Suprapubic skin (tissue), 4 donors: ENCODE data around the gene COX17. TPM values are rescaled to one million over a fixed set of nuclear protein-coding genes. Genes with fewer than 3 reads are reported as not detected.

Source experiments
- DNase-seq, 2 donors: peaks; one replicate each; pipeline ENCODE4 v3.0.0-alpha.2; 2019; ENCODE audit warnings: low spot score in 2 of 2
- H3K27ac ChIP-seq: fragments of 200-600 bp; sonication (generic); one replicate; pipeline ENCODE4 v1.5.1; 2019
- H3K27me3 ChIP-seq: fragments of 200-600 bp; sonication (generic); one replicate; pipeline ENCODE4 v1.5.1; 2019
- H3K36me3 ChIP-seq: fragments of 200-600 bp; sonication (generic); one replicate; pipeline ENCODE4 v1.5.1; 2019
- H3K4me1 ChIP-seq: fragments of 200-600 bp; sonication (generic); one replicate; pipeline ENCODE4 v1.5.1; 2019
- H3K4me3 ChIP-seq: fragments of 200-600 bp; sonication (generic); one replicate; pipeline ENCODE4 v1.5.1; 2019; ENCODE audit warnings: mild to moderate bottlenecking
- H3K9me3 ChIP-seq: fragments of 200-600 bp; sonication (generic); one replicate; pipeline ENCODE4 v1.5.1; 2019
- EP300 ChIP-seq: sonication (generic); formaldehyde crosslinking; IDR thresholded peaks from one replicate; pipeline ENCODE4 v1.6.1; 2017; ENCODE audit warnings: antibody characterized with exemption
- POLR2A ChIP-seq, 2 donors: fragments of 450-650 bp; IDR thresholded peaks; one replicate each; pipeline ENCODE4 v1.6.1; 2017; ENCODE audit warnings: antibody characterized with exemption in 2 of 2, mild to moderate bottlenecking in 2 of 2, moderate library complexity in 2 of 2
- POLR2AphosphoS5 ChIP-seq, 3 donors: sonication (generic); formaldehyde crosslinking; IDR thresholded peaks; one replicate each; pipeline ENCODE4 v1.6.1; 2017; ENCODE audit warnings: antibody characterized with exemption in 3 of 3
- WGBS: methylation state at CpG from one replicate; pipeline ENCODE4 v1.1.5; 2018; 5-methylcytosine and 5-hydroxymethylcytosine counted together
- total RNA-seq, 4 donors: library from RNA; depleted of rRNA; stranded (reverse); fragments of >200 nt; gene quantifications; one replicate each; pipeline ENCODE4 v1.1.0, GENCODE V29; 2016
- TF ChIP-seq, protein P1 (sequence below), 2 donors: fragments of 200-600 bp in 1 of 2; fragments of 450-650 bp in 1 of 2; sonication (generic) in 1 of 2; IDR thresholded peaks; one replicate each; pipeline ENCODE4 v1.5.1; 2016 to 2019; ENCODE audit warnings: antibody characterized with exemption in 2 of 2, mild to moderate bottlenecking in 1 of 2, moderate library complexity in 1 of 2

COX17 gene
- total RNA-seq, 4 donors from 2014 or later, result 22.1 to 29.8 (median 26.0) TPM

DNA sequence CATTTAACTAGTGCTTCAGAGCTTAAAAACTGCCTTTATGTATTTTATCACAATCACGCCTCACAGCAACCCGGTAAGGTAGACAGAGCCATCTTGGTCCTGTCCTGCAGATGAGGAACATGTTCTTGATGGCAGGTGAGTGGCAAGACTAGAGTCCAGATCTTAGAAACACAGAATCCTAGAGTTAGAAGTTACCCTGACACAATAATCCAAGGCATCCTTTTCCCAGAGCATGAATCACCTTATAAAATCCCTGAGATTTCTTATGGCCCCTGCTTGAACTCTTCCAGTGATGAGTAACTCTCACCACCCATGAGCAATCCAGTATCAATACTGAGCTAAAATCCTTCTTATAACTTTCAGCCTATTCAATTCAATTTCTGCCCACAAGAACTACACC is 33.7 kb downstream of the COX17 start:
- Histone ChIP-seq H3K4me1 (peaks cover 10% of the 10 kb centered on the region), H3K4me3 (no peak overlapping the region), H3K9me3 (no peaks in the 10 kb centered on the region), H3K27me3 (no peaks in the 10 kb centered on the region), H3K36me3 (peaks cover 14% of the 10 kb centered on the region), H3K27ac (no peak overlapping the region)
- no peak for DNase-seq
- WGBS, result 85% methylated on average over 2 of the region's 2 CpGs
- TF ChIP-seq POLR2A (IDR thresholded peaks at IDR 0.05) (no peak), EP300 (no peak), POLR2AphosphoS5 (IDR thresholded peaks at IDR 0.05) (no peak)
- TF ChIP-seq, protein P1, sequence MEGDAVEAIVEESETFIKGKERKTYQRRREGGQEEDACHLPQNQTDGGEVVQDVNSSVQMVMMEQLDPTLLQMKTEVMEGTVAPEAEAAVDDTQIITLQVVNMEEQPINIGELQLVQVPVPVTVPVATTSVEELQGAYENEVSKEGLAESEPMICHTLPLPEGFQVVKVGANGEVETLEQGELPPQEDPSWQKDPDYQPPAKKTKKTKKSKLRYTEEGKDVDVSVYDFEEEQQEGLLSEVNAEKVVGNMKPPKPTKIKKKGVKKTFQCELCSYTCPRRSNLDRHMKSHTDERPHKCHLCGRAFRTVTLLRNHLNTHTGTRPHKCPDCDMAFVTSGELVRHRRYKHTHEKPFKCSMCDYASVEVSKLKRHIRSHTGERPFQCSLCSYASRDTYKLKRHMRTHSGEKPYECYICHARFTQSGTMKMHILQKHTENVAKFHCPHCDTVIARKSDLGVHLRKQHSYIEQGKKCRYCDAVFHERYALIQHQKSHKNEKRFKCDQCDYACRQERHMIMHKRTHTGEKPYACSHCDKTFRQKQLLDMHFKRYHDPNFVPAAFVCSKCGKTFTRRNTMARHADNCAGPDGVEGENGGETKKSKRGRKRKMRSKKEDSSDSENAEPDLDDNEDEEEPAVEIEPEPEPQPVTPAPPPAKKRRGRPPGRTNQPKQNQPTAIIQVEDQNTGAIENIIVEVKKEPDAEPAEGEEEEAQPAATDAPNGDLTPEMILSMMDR (IDR thresholded peaks at IDR 0.05), result no peak

DNA sequence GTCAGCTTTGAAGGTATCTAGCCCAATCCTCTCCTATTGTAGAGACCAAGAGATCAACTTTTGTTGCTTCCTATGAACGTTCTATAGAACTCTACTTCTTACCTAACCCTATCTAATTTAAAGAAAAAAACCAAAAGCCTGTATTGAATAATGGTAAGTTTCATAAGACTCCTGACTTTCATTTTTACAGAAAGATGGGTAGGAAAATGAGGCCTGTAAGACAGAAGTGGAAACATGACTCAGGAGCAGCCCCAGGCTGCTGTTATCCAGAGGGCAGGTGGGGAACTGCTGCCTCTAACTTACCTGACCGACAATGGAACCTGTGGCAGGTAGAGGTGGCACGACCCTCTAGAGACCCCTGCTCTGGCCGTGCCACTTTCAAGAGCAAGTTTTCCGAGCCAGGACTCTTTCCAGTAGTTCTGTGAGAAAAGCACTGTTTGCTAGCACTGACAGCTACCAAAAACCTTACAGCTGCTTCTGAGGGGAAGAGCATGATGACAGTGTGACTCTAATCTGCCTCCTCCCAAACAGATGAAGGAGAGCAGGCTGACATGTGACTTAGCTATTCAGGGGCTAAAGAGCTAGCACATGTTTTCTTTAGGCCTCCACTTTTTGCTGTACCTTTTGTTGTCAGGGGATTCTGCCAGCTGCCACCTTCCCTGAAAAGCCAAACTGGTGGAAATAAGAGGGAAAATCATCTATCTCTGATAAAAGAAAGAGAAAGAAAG is 34.3 kb downstream of the COX17 start:
- DNase-seq, result no peak
- 68% methylated on average over 5 of the region's 5 CpGs for WGBS
- no peak overlapping the region for H3K27ac ChIP-seq

DNA sequence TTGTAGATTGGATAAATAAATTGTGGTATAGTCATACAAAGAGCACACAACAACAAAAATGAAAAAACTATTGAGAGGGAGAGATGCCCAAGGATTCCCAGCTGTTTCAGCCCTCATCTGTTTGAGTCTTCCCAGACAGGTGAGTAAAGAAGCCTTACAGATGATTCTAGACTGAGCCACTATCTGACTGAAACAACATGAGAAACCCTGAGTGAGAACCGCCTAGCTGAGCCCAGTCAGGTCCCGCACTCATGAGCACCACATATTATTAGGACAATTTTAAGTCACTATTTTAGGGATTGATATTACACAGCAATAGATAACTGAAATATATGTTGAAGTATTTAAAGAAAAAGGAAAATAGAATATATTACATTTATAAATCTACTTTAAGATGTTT is 35.8 kb downstream of the COX17 start:
- Histone ChIP-seq H3K9me3 (no peaks in the 10 kb centered on the region), H3K36me3 (peaks cover 10% of the 10 kb centered on the region), H3K27me3 (no peaks in the 10 kb centered on the region), H3K4me3 (no peak overlapping the region), H3K4me1 (peaks cover 19% of the 10 kb centered on the region), H3K27ac (no peak overlapping the region)
- 100% methylated on average over 2 of the region's 2 CpGs for WGBS
- no peak for DNase-seq
- TF ChIP-seq POLR2AphosphoS5 (IDR thresholded peaks at IDR 0.05) (no peak), EP300 (no peak), POLR2A (IDR thresholded peaks at IDR 0.05) (no peak)
- TF ChIP-seq, protein P1 (IDR thresholded peaks at IDR 0.05), result no peak

More for the DNA sequence above, 34.3 kb downstream of the COX17 start:
- Histone ChIP-seq H3K9me3 (no peaks in the 10 kb centered on the region), H3K36me3 (peaks cover 10% of the 10 kb centered on the region), H3K4me1 (peaks cover 11% of the 10 kb centered on the region), H3K27me3 (no peaks in the 10 kb centered on the region), H3K4me3 (no peak overlapping the region)
- TF ChIP-seq, protein P1 (IDR thresholded peaks at IDR 0.05), result no peak
- TF ChIP-seq EP300, result no peak
- TF ChIP-seq POLR2A (IDR thresholded peaks at IDR 0.05), result no peak
- no peak for TF ChIP-seq POLR2AphosphoS5 (IDR thresholded peaks at IDR 0.05)

DNA sequence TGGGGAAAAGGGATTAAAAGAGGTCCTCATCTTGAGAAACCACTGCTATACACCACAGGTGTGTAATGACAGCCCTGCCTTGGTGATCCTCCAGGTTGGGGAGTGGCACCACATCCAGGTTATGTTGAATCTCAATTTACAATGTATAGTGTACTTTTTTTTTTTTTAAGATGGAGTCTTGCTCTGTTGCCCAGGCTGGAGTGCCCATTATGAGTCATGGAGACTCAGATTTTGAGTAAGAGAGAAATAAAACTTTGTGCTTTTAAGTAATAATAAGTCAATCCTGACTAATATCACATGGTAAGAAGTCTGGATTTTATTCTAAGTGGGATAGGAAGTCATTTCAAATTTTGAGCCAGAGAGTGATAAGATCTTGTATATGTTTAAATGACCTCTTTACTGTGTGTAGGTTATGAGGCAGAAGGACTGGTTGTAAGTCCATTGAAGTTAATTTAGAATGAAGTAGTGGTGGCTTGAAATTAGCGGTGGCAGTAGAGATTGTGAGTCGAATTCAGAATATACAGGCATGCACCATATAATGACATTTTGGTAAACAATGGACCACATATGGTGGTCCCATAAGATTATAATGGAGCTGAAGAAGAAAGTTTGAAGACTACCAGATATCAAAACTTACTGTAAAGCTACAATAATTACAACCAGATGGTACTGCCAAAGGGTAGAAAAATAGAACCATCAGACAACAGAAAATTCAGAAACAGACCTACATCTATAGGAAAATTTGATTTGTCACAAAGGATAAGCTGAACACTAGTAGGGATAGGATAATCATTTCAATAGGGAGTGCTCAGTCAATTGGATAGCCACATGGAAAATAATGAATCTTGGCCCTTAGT is 37.5 kb downstream of the COX17 start:
- peaks cover 10% of the 10 kb centered on the region for H3K36me3 ChIP-seq
- 97% methylated on average over 2 of the region's 2 CpGs for WGBS
- H3K27me3 ChIP-seq, result no peaks in the 10 kb centered on the region
- H3K4me1 ChIP-seq, result peaks cover 23% of the 10 kb centered on the region
- no peak overlapping the region for H3K27ac ChIP-seq
- H3K4me3 ChIP-seq, result no peak overlapping the region
- DNase-seq, result no peak
- no peak for TF ChIP-seq EP300
- TF ChIP-seq, protein P1 (IDR thresholded peaks at IDR 0.05), result no peak
- no peak for TF ChIP-seq POLR2A (IDR thresholded peaks at IDR 0.05)
- no peak for TF ChIP-seq POLR2AphosphoS5 (IDR thresholded peaks at IDR 0.05)
- no peaks in the 10 kb centered on the region for H3K9me3 ChIP-seq
